ENCODE results near the gene EIF4G3. TPM values are rescaled to one million over a fixed set of nuclear protein-coding genes. Genes with fewer than 3 reads are reported as not detected.
"Not testable (repeated sequence)": the region's sequence is repeated elsewhere in the genome, so short reads cannot be mapped to it uniquely, and the experiment has no call there.

EIF4G3 gene
- total RNA-seq, 4 donors from 2014 or later = 18.8 to 75.0 (median 34.9) TPM

DNA sequence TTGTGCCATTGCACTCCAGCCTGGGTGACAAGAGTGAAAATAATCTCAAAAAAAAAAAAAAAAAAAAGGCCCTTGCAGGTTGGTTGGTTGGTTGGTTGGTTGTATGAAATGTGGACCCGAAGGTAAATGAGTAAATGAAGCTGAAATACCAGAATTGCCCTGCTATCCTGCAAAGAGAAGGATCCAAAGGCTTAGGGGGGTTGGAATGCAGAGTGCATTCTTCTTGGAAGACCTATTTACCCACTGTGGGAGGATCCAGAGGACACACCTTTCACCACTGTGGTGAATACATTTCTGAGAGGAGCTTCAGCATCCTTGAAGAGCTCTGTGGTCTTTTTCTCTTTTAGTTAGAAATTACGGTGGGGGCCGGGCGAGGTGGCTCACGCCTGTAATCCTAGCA is 28.7 kb upstream of the EIF4G3 start:
- DNase-seq = no peak
- no peak overlapping the region for H3K4me3 ChIP-seq
- intact Hi-C loops (cut with DNase I; ENCODE audit: low total_unique reads) = no loop called here
- H3K27me3 ChIP-seq = no peaks in the 10 kb centered on the region
- no peak for TF ChIP-seq CTCF (IDR thresholded peaks at IDR 0.05)
- no peak for TF ChIP-seq POLR2A (IDR thresholded peaks at IDR 0.05)
- H3K4me1 ChIP-seq = no peaks in the 10 kb centered on the region
- H3K9me3 ChIP-seq = no peaks in the 10 kb centered on the region
- H3K27ac ChIP-seq = no peak overlapping the region
- H3K36me3 ChIP-seq = no peaks in the 10 kb centered on the region

DNA sequence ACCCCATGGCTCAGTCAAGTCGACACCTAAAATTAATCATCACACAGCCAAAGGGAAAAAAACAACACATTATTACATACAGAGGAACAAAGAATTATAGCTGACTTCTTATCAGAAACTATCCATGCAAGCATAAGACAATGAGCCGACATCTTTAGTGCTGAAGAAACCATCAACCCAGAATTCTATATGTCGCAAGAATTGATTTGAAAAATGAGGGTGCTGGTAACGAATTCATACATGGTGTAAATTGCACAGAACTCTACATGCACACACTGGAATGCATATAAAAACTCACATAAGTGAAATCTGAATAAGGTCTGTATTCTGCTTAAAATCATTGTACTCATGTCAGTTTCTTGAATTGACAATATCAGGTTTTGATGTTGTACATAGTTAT is 25.0 kb upstream of the EIF4G3 start:
- TF ChIP-seq CTCF (IDR thresholded peaks at IDR 0.05) (no peak), POLR2A (IDR thresholded peaks at IDR 0.05) (no peak)
- H3K27ac ChIP-seq = no peak overlapping the region
- intact Hi-C loops (cut with DNase I; ENCODE audit: low total_unique reads) = no loop called here
- H3K4me1 ChIP-seq = no peaks in the 10 kb centered on the region
- H3K27me3 ChIP-seq = no peaks in the 10 kb centered on the region
- H3K4me3 ChIP-seq = no peak overlapping the region
- DNase-seq = no peak
- no peaks in the 10 kb centered on the region for H3K9me3 ChIP-seq
- H3K36me3 ChIP-seq = no peaks in the 10 kb centered on the region

DNA sequence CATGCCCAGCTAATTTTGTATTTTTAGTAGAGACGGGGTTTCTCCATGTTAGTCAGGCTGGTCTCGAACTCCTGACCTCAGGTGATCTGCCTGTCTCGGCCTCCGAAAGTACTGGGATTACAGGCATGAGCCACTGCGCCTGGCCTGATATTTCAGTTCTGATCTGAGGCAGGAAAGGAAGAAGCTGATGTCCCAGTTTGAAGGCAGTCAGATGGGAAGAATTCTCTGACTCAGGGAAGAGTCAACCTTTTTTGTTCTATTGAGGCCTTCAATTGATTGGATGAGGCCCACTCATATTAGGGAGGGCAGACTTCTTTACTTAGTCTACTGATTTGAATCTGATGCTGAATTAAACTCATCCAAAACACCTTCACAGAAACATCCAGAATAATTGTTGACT is 24.5 kb upstream of the EIF4G3 start:
- H3K4me3 ChIP-seq; H3K36me3 ChIP-seq; H3K27me3 ChIP-seq; H3K4me1 ChIP-seq; intact Hi-C loops (cut with DNase I; ENCODE audit: low total_unique reads); DNase-seq; H3K9me3 ChIP-seq; H3K27ac ChIP-seq: not testable (repeated sequence)

DNA sequence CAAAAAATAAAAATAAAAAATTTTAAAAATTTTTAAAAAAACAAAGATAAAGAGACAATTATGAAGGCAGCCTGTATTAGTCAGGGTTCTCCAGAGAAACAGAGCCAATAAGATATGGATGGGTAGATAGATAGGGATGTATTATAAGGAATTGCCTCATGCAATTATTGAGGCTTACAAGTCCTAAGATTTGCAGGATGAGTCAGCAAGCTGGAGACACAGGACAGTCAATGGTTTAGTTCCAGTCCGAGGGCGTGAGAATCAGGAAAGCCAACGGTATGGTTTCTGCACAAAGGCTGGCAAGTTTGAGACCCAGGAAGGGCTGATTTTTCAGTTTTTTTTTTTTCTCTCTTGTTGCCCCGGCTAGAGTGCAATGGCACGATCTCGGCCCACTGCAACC is 24.1 kb upstream of the EIF4G3 start:
- H3K4me3 ChIP-seq = no peak overlapping the region
- H3K4me1 ChIP-seq = no peaks in the 10 kb centered on the region
- no peak for DNase-seq
- no peaks in the 10 kb centered on the region for H3K36me3 ChIP-seq
- H3K27me3 ChIP-seq = no peaks in the 10 kb centered on the region
- no peak overlapping the region for H3K27ac ChIP-seq
- H3K9me3 ChIP-seq = no peaks in the 10 kb centered on the region
- intact Hi-C loops (cut with DNase I; ENCODE audit: low total_unique reads) = no loop called here
- TF ChIP-seq CTCF (IDR thresholded peaks at IDR 0.05) (no peak), POLR2A (IDR thresholded peaks at IDR 0.05) (no peak)

DNA sequence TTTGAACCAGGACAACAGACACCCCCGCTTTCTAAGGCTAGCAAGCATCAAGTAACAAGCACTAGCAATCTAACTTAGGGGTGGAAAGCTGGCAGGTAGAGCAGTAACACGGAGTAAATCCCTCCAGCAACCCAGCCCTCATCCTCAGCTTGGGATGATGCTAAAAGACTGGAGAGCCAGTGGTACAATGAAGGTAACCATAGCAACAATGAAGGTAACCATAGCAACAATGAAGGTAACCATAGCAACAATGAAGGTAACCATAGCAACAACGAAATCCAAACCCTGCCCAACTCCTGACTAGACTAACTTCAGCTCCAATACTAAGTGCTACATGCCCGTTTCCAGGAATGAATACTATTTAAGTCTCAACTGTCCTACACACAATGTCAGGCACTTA is 22.2 kb upstream of the EIF4G3 start:
- Histone ChIP-seq H3K36me3 (no peaks in the 10 kb centered on the region), H3K4me1 (no peaks in the 10 kb centered on the region), H3K27ac (no peak overlapping the region), H3K4me3 (no peak overlapping the region), H3K9me3 (no peaks in the 10 kb centered on the region), H3K27me3 (no peaks in the 10 kb centered on the region)
- TF ChIP-seq CTCF (IDR thresholded peaks at IDR 0.05) (no peak), POLR2A (IDR thresholded peaks at IDR 0.05) (no peak)
- no peak for DNase-seq
- intact Hi-C loops (cut with DNase I; ENCODE audit: low total_unique reads) = loop anchor here (5.0 kb wide), 1 partner anchor 502 kb away; no protein-coding TSS in a partner anchor

DNA sequence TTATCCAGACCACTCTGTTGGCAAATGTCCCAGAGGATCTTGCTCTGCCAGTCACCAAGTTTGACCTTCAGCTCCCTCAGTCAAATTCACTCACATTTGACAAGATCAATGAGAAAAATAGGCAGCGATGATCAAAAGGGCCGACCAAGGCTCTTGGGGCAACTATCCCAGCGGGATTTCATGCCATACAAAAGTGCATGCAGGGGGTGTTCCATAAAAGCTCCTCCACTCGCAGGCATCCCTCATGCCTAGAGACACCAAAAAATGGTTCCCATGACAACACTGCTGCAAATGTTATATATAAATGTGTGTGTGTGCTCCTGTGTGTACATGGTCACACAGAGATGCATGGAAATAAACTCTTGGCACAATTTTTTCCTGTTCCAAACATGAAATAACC is 16.2 kb upstream of the EIF4G3 start:
- no peak for DNase-seq
- no peaks in the 10 kb centered on the region for H3K36me3 ChIP-seq
- no peak overlapping the region for H3K4me3 ChIP-seq
- no peaks in the 10 kb centered on the region for H3K9me3 ChIP-seq
- no peaks in the 10 kb centered on the region for H3K4me1 ChIP-seq
- H3K27me3 ChIP-seq = no peaks in the 10 kb centered on the region
- no peak for TF ChIP-seq POLR2A (IDR thresholded peaks at IDR 0.05)
- TF ChIP-seq CTCF (IDR thresholded peaks at IDR 0.05) = no peak
- H3K27ac ChIP-seq = no peak overlapping the region
- intact Hi-C loops (cut with DNase I; ENCODE audit: low total_unique reads) = no loop called here
